ENCODE data around the gene UBAC2. TPM values are rescaled to one million over a fixed set of nuclear protein-coding genes. Genes with fewer than 3 reads are reported as not detected.

UBAC2 gene
- total and polyA plus RNA-seq, 4 donors, result 32.9 to 42.3 (median 35.3) TPM

DNA sequence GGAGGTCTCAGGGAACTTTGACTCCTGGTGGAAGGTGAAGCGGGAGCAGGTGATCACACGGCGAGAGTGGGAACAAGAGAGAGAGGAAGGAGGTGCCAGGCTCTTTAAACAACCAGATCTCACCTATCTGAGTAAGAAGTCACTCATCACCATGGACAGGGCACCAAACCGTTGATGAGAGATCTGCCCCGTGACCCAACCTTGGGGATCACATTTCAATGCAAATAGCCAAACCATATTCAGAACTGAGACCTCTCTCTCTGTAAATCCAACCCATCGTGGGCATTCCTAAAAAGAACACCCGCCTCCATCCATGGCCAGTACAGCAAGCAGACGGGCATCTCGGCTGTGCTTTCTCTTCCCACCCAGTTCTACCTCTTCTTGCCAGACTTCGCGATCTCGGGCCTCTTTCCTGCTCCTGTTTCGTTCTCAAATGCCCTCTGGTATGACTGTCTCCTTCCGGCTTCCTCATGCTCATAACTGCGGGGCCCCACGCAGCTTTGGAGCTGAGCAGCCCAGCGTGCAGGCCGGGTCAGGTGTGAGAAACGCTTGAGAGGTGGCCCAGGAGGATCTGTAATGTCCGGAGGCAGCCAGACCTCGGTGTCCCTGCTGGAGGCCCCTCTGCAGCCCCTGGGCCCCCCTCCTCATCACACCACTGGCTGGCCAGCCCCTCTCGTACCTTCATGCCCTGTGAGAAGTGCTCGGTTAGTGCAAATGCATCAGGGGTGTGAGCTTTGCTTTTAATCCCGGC lies 203.5 kb downstream of the UBAC2 start:
- no peak for DNase-seq (ENCODE audit: low spot score)
- Histone ChIP-seq H3K4me1 (ENCODE audit: control insufficient read depth in 4 of 4, insufficient read depth in 4 of 4, low read length in 3 of 4) (no peaks in the 10 kb centered on the region), H3K9ac (ENCODE audit: low read depth in 1 of 2, low read length in 2 of 2) (no peak overlapping the region), H3K9me3 (ENCODE audit: control insufficient read depth in 4 of 4, low read length in 3 of 4) (no peaks in the 10 kb centered on the region), H3K36me3 (ENCODE audit: control insufficient read depth in 4 of 4, insufficient read depth in 3 of 4, low read depth in 1 of 4, low read length in 3 of 4) (no peaks in the 10 kb centered on the region), H3K4me3 (ENCODE audit: low read depth in 1 of 3, low read length in 3 of 3) (no peak overlapping the region), H3K27me3 (ENCODE audit: control insufficient read depth in 4 of 4, insufficient read depth in 4 of 4, low read length in 3 of 4) (no peaks in the 10 kb centered on the region), H3K27ac (ENCODE audit: low read depth in 1 of 2, low read length in 2 of 2) (no peak overlapping the region)
- no peak for TF ChIP-seq JUND (IDR thresholded peaks at IDR 0.05)
- no peak for TF ChIP-seq ZBTB33 (IDR thresholded peaks at IDR 0.05)
- no peak for TF ChIP-seq TAF1 (conservative IDR thresholded peaks at IDR 0.05)
- no peak for TF ChIP-seq REST (IDR thresholded peaks at IDR 0.05)
- TF ChIP-seq YY1 (IDR thresholded peaks at IDR 0.05), result no peak
- TF ChIP-seq FOXA2 (IDR thresholded peaks at IDR 0.05), result no peak
- TF ChIP-seq NR2F2 (IDR thresholded peaks at IDR 0.05), result no peak
- TF ChIP-seq CTCF (IDR thresholded peaks at IDR 0.05; ENCODE audit: low read depth, low read length, missing input control), result no peak
- TF ChIP-seq SP1 (IDR thresholded peaks at IDR 0.05), result no peak
- no peak for TF ChIP-seq FOXA1 (IDR thresholded peaks at IDR 0.05)
- TF ChIP-seq HNF4G (IDR thresholded peaks at IDR 0.05), result no peak
- 72% methylated on average over 24 of the region's 24 CpGs for WGBS

DNA sequence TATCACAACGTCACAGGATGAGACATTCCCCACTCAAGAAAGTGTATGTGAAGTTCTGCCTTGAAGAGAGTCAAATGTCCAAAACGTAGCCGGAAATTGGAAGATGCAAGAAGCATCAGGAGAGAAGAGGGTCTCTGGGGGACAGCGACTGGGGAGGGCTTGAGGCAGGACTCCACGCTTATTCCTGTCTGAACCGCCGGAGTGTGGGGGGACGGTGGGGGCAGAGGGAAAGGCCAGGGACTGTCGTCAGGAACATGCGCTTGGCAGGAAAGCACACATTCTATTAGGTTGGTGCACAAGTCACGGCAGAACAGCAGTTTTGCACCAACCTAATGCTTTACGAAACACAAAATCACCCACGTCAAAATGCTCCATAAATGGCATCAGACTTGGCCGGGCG lies 205.3 kb downstream of the UBAC2 start:
- DNase-seq (ENCODE audit: low spot score), result no peak
- Histone ChIP-seq H3K36me3 (ENCODE audit: control insufficient read depth in 4 of 4, insufficient read depth in 3 of 4, low read depth in 1 of 4, low read length in 3 of 4) (no peaks in the 10 kb centered on the region), H3K9me3 (ENCODE audit: control insufficient read depth in 4 of 4, low read length in 3 of 4) (no peaks in the 10 kb centered on the region), H3K27ac (ENCODE audit: low read depth in 1 of 2, low read length in 2 of 2) (no peak overlapping the region), H3K27me3 (ENCODE audit: control insufficient read depth in 4 of 4, insufficient read depth in 4 of 4, low read length in 3 of 4) (no peaks in the 10 kb centered on the region), H3K4me1 (ENCODE audit: control insufficient read depth in 4 of 4, insufficient read depth in 4 of 4, low read length in 3 of 4) (no peaks in the 10 kb centered on the region), H3K4me3 (ENCODE audit: low read depth in 1 of 3, low read length in 3 of 3) (no peak overlapping the region), H3K9ac (ENCODE audit: low read depth in 1 of 2, low read length in 2 of 2) (no peak overlapping the region)
- 85% methylated on average over 15 of the region's 15 CpGs for WGBS
- no peak for TF ChIP-seq SP1 (IDR thresholded peaks at IDR 0.05)
- TF ChIP-seq EGR1 (IDR thresholded peaks at IDR 0.05; ENCODE audit: low read depth in 2 of 2), result no peak
- no peak for TF ChIP-seq RAD21 (IDR thresholded peaks at IDR 0.05)
- TF ChIP-seq JUND (IDR thresholded peaks at IDR 0.05), result no peak
- TF ChIP-seq HNF4A (conservative IDR thresholded peaks at IDR 0.05), result no peak
- no peak for TF ChIP-seq REST (IDR thresholded peaks at IDR 0.05)
- TF ChIP-seq, protein P1, sequence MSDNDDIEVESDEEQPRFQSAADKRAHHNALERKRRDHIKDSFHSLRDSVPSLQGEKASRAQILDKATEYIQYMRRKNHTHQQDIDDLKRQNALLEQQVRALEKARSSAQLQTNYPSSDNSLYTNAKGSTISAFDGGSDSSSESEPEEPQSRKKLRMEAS (IDR thresholded peaks at IDR 0.05), result no peak
- TF ChIP-seq RXRA (IDR thresholded peaks at IDR 0.05), result no peak
- no peak for TF ChIP-seq YY1 (IDR thresholded peaks at IDR 0.05)
- TF ChIP-seq NR2F2 (IDR thresholded peaks at IDR 0.05), result no peak
- TF ChIP-seq HNF4G (IDR thresholded peaks at IDR 0.05), result no peak
